Peyer's patch (tissue), 4 donors: ENCODE data around the gene NDUFS6.

Experiments used
- CTCF ChIP-seq, 6 experiments: fragments of 450-650 bp in 4 of 6; fragments of 200-600 bp in 2 of 6; sonication (generic) in 1 of 6; IDR thresholded peaks; one replicate each; pipeline ENCODE4 v1.5.1; 2017 to 2019; ENCODE audit warnings: antibody characterized with exemption in 6 of 6, mild to moderate bottlenecking in 3 of 6, moderate library complexity in 1 of 6
- POLR2A ChIP-seq, 2 donors: fragments of 450-650 bp; IDR thresholded peaks; one replicate each; pipeline ENCODE4 v1.5.1; 2017; ENCODE audit warnings: antibody characterized with exemption in 2 of 2, mild to moderate bottlenecking in 2 of 2, moderate library complexity in 2 of 2

- TF ChIP-seq CTCF (IDR thresholded peaks at IDR 0.05) (no peak), POLR2A (IDR thresholded peaks at IDR 0.05) (no peak)
Measured at GRCh38 chr5:1777281-1778137, 23.7 kb upstream of the NDUFS6 start.
